B cell (primary cell): ENCODE results near the gene GLT1D1.

Experiments
- CTCF ChIP-seq: fragments of 200-600 bp; IDR thresholded peaks from one replicate; pipeline ENCODE4 v1.8.0; 2022; ENCODE audit warnings: antibody characterized with exemption, mild to moderate bottlenecking
- EZH2 ChIP-seq: IDR thresholded peaks from 2 replicates; pipeline ENCODE4 v1.6.1; 2012; ENCODE audit warnings: borderline replicate concordance, low read depth, mild to moderate bottlenecking, moderate library complexity, low read length; ENCODE audit not compliant: insufficient read depth, poor library complexity, severe bottlenecking

- TF ChIP-seq CTCF (no peak), EZH2 (no peak)
Measured at GRCh38 chr12:128977441-128977840, 124.2 kb downstream of the GLT1D1 start.
